DMS153 (cell line): Measurements from ENCODE around the gene EGF.

Source experiments
- DNase-seq: peaks from one replicate; lab custom pipeline; 2025; lab: John Stamatoyannopoulos, UW

Gene EGF

GRCh38 chr4:109962401-109962800, 49.7 kb downstream of the EGF start:
- DNase-seq: no peak

GRCh38 chr4:109966891-109967481, 54.3 kb downstream of the EGF start:
- no peak for DNase-seq

- no peak for DNase-seq
Measured at GRCh38 chr4:109967798-109968520, 55.3 kb downstream of the EGF start.

- DNase-seq: no peak
Measured at GRCh38 chr4:109969087-109969486, 56.4 kb downstream of the EGF start.

- no peak for DNase-seq
Measured at GRCh38 chr4:109969919-109970318, 57.2 kb downstream of the EGF start.

GRCh38 chr4:109972786-109973528, 60.3 kb downstream of the EGF start:
- no peak for DNase-seq

- DNase-seq: no peak
Measured at GRCh38 chr4:109973529-109973905, 60.8 kb downstream of the EGF start.

- no peak for DNase-seq
Measured at GRCh38 chr4:109976189-109976588, 63.5 kb downstream of the EGF start.

GRCh38 chr4:109977854-109978501, 65.3 kb downstream of the EGF start:
- DNase-seq: no peak

GRCh38 chr4:109978704-109979454, 66.2 kb downstream of the EGF start:
- no peak for DNase-seq

- no peak for DNase-seq
Measured at GRCh38 chr4:109979920-109980717, 67.4 kb downstream of the EGF start.

- no peak for DNase-seq
Measured at GRCh38 chr4:109981936-109982335, 69.3 kb downstream of the EGF start.

- no peak for DNase-seq
Measured at GRCh38 chr4:109982521-109982920, 69.8 kb downstream of the EGF start.

GRCh38 chr4:109985993-109986974, 73.6 kb downstream of the EGF start:
- no peak for DNase-seq

- no peak for DNase-seq
Measured at GRCh38 chr4:109989044-109989443, 76.4 kb downstream of the EGF start.

- DNase-seq: no peak
Measured at GRCh38 chr4:109989618-109990017, 76.9 kb downstream of the EGF start.

- DNase-seq: no peak
Measured at GRCh38 chr4:109990261-109991257, 77.9 kb downstream of the EGF start.

- no peak for DNase-seq
Measured at GRCh38 chr4:109993116-109993515, 80.4 kb downstream of the EGF start.

- no peak for DNase-seq
Measured at GRCh38 chr4:109994415-109994827, 81.7 kb downstream of the EGF start.
